HG03460 (cell line): ENCODE data around the gene DECR2.
"Not testable (repeated sequence)": the region's sequence is repeated elsewhere in the genome, so short reads cannot be mapped to it uniquely, and the experiment has no call there.

Experiments
- ATAC-seq: cut with Tn5 transposase; IDR thresholded peaks from one replicate; pipeline ENCODE4 v1.9.1; 2021; ENCODE audit not compliant: unreplicated experiment

The DECR2 gene

DNA sequence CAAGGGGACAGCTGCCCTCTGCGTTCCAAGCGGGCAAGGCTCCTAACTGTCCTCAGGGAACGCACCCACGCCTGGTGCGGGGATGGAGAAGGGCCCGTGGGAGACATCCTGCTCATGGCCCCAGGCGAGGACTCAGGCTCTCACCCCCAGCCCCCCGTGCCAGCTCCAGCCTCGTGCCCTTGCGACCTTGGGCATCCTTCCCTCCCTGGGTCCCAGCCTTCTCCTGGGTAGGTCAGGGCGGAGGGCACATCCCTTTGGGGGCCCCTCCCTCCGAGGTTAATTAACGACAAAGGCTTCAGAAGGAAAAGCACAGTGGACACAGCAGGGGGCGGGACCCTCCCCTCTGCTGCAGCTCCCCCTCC, 22.9 kb upstream of the DECR2 start:
- ATAC-seq = no peak

DNA sequence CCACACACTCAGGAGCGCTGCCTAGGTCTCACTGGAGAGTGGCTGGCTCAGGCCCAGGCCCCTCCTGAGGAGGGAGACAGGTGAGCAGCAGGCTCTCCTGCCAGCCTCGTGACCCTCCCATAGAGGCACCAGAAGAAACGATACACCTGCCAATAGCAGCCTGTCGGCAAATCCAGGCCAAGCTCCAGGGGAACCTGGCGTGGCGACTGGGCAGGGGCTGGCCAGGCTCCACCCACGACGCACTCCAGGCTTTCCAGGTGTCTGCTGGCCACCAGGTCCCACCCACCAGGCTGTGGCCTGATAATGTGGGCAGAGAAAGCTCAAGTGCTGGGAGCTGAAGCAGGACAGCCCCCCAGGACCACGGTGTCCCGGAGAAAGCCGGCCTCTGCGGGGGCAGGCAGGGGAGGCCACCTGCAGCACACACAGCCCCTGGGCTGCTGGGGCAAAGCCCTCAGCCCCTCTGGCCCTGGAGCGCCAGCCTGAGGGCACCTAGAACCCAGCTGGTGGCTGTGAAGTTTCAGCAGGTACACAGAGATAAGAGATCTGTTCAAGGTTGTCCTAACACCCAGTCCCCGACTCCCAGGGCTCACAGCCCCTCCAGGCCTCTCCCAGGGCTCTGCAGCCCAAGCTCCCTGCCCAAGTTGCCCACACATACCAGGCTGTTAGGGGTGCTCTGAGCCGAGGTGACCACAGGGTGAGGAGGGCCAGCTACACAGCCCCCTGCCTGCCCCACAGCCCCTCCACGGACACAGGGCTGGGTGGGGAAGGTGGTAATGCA, 22.3 kb upstream of the DECR2 start:
- ATAC-seq = no peak

DNA sequence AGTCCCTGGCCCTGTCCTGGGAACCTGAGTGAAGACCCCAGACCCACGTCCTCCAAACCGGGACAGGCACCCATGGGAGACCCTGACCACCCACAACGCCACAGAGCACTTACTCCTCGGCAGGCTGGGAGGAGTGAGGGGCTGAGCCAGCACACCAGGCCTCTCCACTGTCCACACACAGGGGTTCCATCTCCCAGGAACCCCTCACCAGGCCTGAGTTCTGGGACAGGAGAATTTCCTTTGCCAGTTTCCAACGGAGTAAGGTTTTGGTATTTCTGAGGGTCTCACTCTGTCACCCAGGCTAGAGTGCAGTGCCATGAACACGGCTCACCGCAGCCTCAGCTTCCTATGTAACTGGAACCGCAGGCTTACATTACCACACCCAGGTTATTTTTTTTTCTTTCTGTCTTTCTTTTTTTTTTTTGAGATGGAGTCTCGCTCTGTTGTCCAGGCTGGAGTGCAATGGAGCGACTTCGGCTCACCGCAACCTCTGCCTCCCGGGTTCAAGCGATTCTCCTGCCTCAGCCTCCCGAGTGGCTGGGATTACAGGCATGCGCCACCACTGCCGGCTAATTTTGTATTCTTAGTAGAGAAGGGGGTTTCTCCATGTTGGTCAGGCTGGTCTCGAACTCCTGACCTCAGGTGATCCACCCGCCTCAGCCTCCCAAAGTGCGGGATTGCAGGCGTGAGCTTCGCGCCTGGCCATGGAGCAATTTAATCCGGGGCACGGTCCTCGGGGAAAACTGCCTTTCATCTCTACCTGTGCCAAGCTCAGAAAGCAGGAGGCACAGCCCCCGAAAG, 21.5 kb upstream of the DECR2 start:
- ATAC-seq = no peak

- ATAC-seq = no peak
Observed at GRCh38 chr16:380762-381011, 21.0 kb upstream of the DECR2 start.

- ATAC-seq = peak; percentile 16
Observed at GRCh38 chr16:381012-381788, 20.5 kb upstream of the DECR2 start.

GRCh38 chr16:381789-382717, 19.6 kb upstream of the DECR2 start, which contains the start of gene PGAP6:
TSS of gene PGAP6 (minus strand) at chr16:381978. CDS start at chr16:381821, 157 bp downstream.
- peak; percentile 49 for ATAC-seq

GRCh38 chr16:383326-384051, 18.2 kb upstream of the DECR2 start:
- no peak for ATAC-seq

GRCh38 chr16:386641-387156, 15.0 kb upstream of the DECR2 start:
- no peak for ATAC-seq

GRCh38 chr16:387761-388666, 13.7 kb upstream of the DECR2 start:
- ATAC-seq = not testable (repeated sequence)

GRCh38 chr16:389352-389751, 12.3 kb upstream of the DECR2 start:
- no peak for ATAC-seq

DNA sequence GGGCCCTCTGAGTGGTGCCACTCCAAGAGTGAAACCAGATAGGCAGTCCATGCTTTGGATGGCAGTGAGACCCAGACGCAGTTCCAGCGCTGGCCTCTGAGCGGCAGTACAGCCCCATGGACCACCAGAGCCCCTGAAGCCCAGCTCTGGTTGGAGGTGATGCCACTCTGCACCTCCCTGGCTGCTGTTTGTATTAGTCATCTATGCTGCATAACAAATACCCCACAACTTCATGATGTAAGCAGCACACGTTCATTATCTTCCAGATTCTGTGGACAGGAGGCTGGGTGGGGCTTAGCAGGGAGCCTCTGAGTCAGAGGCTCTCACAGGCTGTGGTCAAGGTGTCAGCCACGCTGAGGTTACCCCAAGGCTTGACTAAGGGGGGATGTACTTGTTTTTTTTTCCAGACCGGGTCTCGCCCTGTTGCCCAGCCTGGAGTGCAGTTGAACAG, 9.8 kb upstream of the DECR2 start:
- no peak for ATAC-seq

GRCh38 chr16:392450-393030, 9.1 kb upstream of the DECR2 start:
- ATAC-seq = no peak

DNA sequence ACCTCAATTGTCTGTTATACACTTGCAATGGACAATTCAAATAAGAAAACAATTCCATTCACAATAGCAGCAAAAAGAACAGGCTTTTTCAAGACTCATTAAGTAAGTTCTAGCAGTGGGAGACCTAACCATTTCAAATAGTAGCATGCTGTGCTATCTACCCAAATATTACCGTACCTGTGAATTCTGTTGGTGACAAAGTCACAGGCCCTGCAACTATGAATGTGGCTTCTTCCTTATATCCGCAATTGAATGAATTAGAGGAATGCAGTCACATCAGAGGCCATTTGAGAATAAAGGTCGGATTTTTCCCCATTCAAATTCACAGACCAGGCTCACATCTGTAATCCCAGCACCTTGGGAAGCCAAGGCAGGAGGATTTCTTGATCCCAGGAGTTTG, 5.5 kb upstream of the DECR2 start:
- ATAC-seq = no peak

DNA sequence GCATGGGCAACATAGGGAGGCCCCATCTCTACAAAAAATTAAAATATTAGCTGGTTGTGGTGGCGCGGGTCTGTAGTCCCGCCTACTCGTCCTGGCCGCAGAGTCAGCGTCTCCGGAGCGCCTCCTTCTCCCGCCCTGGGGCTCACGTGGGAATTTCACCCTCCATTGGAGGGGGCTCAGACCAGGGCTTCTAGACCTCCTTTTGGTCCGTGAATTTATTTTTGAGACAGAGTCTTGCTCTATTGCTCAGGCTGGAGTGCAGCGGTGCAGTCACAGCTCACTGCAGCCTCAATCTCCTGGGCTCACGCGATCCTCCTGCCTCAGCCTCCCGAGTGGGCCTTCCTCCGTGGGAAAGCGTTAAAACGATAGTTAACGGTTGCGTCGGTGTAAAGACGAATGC, 5.1 kb upstream of the DECR2 start:
- no peak for ATAC-seq

GRCh38 chr16:397135-397661, 4.5 kb upstream of the DECR2 start, which contains the start of gene NME4:
TSS of gene NME4 (plus strand) at chr16:397199. CDS start at chr16:397223, 24 bp downstream.
- no peak for ATAC-seq

GRCh38 chr16:397736-398332, 3.9 kb upstream of the DECR2 start:
- ATAC-seq = no peak

DNA sequence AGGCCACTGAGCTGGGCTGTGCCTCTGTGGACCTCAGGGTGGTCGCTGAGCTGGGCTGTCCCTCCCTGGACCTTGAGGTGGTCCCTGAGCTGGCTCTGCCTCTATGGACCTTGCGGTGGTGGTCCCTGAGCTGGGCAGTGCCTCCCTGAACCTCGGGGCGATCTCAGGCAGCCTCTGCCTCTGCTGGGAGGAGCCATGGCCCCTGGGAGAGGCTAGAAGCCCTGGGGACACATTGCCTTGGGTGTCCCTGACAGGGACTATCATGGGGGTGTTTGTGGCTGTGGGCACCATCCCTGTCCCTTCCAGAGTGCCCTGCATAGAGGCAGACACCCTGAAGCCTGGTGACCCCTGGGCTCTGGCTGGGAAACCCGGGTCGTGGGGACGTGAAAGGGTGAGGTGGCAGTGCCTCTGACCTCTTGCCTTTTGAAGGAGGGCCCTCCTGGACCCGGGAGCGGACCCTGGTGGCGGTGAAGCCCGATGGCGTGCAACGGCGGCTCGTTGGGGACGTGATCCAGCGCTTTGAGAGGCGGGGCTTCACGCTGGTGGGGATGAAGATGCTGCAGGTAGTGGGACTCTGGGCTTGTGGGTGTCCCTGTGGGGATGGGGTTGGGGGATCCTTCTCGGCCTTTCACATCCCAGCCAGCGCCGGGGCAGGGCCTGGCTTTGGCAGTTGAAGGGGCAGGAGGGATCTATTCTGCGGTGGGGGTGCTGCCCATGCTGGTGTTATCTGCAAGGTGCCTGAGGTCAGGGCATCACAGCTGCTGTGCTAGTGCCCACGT, 2.9 kb upstream of the DECR2 start:
- no peak for ATAC-seq
